Endothelial cell of umbilical vein (primary cell): ENCODE measurements around the gene GNB1L.

Experiments
- EZH2 ChIP-seq: IDR thresholded peaks from 2 replicates; pipeline ENCODE4 v1.6.1; 2012; ENCODE audit warnings: borderline replicate concordance, low read depth, mild to moderate bottlenecking, moderate library complexity, low read length, inconsistent platforms; ENCODE audit not compliant: severe bottlenecking
- JUN ChIP-seq: IDR thresholded peaks from 2 replicates; pipeline ENCODE4 v1.6.1; 2011; ENCODE audit warnings: borderline replicate concordance, low read depth; ENCODE audit not compliant: insufficient read length, insufficient read depth
- POLR2AphosphoS5 ChIP-seq: IDR thresholded peaks from 2 replicates; pipeline ENCODE4 v1.6.1; 2012; ENCODE audit warnings: low read depth, mild to moderate bottlenecking, control low read depth, low read length, moderate library complexity; ENCODE audit not compliant: insufficient read depth
- TF ChIP-seq, protein P1 (sequence below): IDR thresholded peaks from 2 replicates; pipeline ENCODE4 v1.6.1; 2011; ENCODE audit not compliant: insufficient read depth, insufficient read length
- TF ChIP-seq, protein P2 (sequence below), 2 donors: IDR thresholded peaks; 1 replicate in 1 of 2; 2 replicates in 1 of 2; pipeline ENCODE4 v1.5.1; 2011; ENCODE audit warnings: low read length in 2 of 2, mild to moderate bottlenecking in 2 of 2, moderate library complexity in 2 of 2, control low read depth in 1 of 2, inconsistent platforms in 1 of 2, low read depth in 1 of 2; ENCODE audit not compliant: insufficient read depth in 1 of 2; ENCODE audit errors: extremely low read depth in 1 of 2

DNA sequence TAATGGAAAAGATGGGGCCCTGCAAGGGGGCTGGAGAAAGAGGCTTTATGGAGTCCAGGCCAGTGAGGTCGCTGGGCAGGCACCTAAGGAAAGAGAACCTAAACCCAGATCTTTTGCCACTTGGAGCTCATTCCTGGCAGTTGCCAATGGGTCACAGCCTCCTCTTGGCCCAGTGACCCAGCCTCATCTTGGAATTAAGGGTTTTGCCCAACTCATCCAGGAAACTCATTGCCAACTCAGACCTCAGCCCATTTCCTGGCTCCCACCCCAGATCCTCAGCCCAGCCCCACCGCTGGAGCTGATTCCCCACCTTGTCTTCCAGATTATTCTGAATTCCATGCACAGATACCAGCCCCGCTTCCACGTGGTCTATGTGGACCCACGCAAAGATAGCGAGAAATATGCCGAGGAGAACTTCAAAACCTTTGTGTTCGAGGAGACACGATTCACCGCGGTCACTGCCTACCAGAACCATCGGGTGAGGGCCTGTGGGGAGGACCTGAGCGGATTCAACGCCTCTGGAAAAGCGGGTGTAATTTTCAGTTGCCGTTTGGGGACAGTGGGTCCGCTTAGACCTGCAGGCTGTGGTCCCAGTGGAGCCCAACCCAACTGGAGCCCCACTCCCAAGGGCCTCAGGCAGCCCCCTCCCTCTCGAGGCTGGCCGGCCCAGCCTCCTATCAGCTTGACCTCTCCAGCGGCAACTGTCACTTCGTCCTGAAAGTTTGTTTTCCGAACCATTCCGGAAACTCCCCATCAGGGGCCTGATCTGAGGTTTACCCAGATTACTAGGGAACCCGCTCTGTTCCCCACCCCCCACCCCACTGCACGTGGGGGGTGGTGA, 89.8 kb downstream of the GNB1L start:
- TF ChIP-seq JUN, result no peak
- TF ChIP-seq, protein P1, sequence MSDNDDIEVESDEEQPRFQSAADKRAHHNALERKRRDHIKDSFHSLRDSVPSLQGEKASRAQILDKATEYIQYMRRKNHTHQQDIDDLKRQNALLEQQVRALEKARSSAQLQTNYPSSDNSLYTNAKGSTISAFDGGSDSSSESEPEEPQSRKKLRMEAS, result no peak
- TF ChIP-seq POLR2AphosphoS5, result no peak
- TF ChIP-seq, protein P2, sequence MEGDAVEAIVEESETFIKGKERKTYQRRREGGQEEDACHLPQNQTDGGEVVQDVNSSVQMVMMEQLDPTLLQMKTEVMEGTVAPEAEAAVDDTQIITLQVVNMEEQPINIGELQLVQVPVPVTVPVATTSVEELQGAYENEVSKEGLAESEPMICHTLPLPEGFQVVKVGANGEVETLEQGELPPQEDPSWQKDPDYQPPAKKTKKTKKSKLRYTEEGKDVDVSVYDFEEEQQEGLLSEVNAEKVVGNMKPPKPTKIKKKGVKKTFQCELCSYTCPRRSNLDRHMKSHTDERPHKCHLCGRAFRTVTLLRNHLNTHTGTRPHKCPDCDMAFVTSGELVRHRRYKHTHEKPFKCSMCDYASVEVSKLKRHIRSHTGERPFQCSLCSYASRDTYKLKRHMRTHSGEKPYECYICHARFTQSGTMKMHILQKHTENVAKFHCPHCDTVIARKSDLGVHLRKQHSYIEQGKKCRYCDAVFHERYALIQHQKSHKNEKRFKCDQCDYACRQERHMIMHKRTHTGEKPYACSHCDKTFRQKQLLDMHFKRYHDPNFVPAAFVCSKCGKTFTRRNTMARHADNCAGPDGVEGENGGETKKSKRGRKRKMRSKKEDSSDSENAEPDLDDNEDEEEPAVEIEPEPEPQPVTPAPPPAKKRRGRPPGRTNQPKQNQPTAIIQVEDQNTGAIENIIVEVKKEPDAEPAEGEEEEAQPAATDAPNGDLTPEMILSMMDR (IDR thresholded peaks at IDR 0.05; ENCODE audit: extremely low read depth in 1 of 2, insufficient read depth in 1 of 2, low read depth in 1 of 2, low read length in 2 of 2), result no peak
- no peak for TF ChIP-seq EZH2
